WTC11 (cell line): ENCODE data around the gene SPART. TPM values are rescaled to one million over a fixed set of nuclear protein-coding genes. Genes with fewer than 3 reads are reported as not detected.
A peak's percentile ranks its signal among the peaks of the same experiment; 100 is the strongest.

Source experiments
- ATAC-seq: fragments of 200-7000 bp; cut with Tn5 transposase; 2 replicates; pipeline ENCODE4 v1.10.0; 2021; ENCODE audit warnings: mild to moderate bottlenecking, moderate library complexity
- CTCF ChIA-PET: fragments of 300-600 bp; sonication (Branson Sonifier 250); formaldehyde crosslinking; loops from one replicate; lab custom pipeline; 2021; ENCODE audit warnings: antibody characterized with exemption; lab: Charles Lee
- POLR2A ChIA-PET: fragments of 350-600 bp; sonication (Branson Sonifier 250); formaldehyde crosslinking; loops from one replicate; lab custom pipeline; 2021; ENCODE audit warnings: antibody characterized with exemption; lab: Charles Lee
- DNase-seq: peaks from one replicate; pipeline ENCODE4 v3.0.0; 2021; ENCODE audit warnings: low spot score
- H3K27ac Mint-ChIP-seq: 2 replicates; pipeline ENCODE4 v1.8.0; 2021; ENCODE audit warnings: mixed read lengths
- H3K27me3 Mint-ChIP-seq: 2 replicates; pipeline ENCODE4 v1.8.0; 2021; ENCODE audit warnings: low read depth, mild to moderate bottlenecking, moderate library complexity, mixed read lengths
- H3K36me3 Mint-ChIP-seq: 2 replicates; pipeline ENCODE4 v1.8.0; 2021; ENCODE audit warnings: mixed read lengths
- H3K4me1 Mint-ChIP-seq: 2 replicates; pipeline ENCODE4 v1.8.0; 2022; ENCODE audit warnings: mixed read lengths
- H3K4me3 Mint-ChIP-seq: 2 replicates; pipeline ENCODE4 v1.8.0; 2021; ENCODE audit warnings: mild to moderate bottlenecking, moderate library complexity, mixed read lengths
- H3K9me3 Mint-ChIP-seq: 2 replicates; pipeline ENCODE4 v1.8.0; 2021; ENCODE audit warnings: mixed read lengths
- ATF1 ChIP-seq: sonication (generic); formaldehyde crosslinking; IDR thresholded peaks from 2 replicates; pipeline ENCODE4 v1.8.1; 2023; ENCODE audit warnings: mild to moderate bottlenecking, moderate library complexity, missing genetic modification reagents
- CBFB ChIP-seq: sonication (generic); formaldehyde crosslinking; IDR thresholded peaks from 2 replicates; pipeline ENCODE4 v1.8.1; 2022; ENCODE audit warnings: mild to moderate bottlenecking, low read depth, missing genetic modification reagents
- EMX1 ChIP-seq: fragments of 250-450 bp; sonication (Bioruptor Pico); IDR thresholded peaks from 2 replicates; pipeline ENCODE4 v1.8.0; 2021; ENCODE audit warnings: mild to moderate bottlenecking
- GABPB1 ChIP-seq: sonication (generic); formaldehyde crosslinking; IDR thresholded peaks from 2 replicates; pipeline ENCODE4 v1.8.1; 2023; ENCODE audit warnings: mild to moderate bottlenecking, missing genetic modification reagents
- KAT7 ChIP-seq: sonication (generic); formaldehyde crosslinking; IDR thresholded peaks from 2 replicates; pipeline ENCODE4 v1.8.1; 2023; ENCODE audit warnings: missing genetic modification reagents, mild to moderate bottlenecking, borderline replicate concordance
- NFYB ChIP-seq: sonication (generic); formaldehyde crosslinking; conservative IDR thresholded peaks from 2 replicates; pipeline ENCODE4 v1.8.0; 2022; ENCODE audit warnings: low read depth, missing genetic modification reagents
- NR2C2 ChIP-seq: sonication (generic); formaldehyde crosslinking; IDR thresholded peaks from 2 replicates; pipeline ENCODE4 v1.8.0; 2022; ENCODE audit warnings: mild to moderate bottlenecking, missing genetic modification reagents
- OVOL2 ChIP-seq: fragments of 250-450 bp; sonication (Bioruptor Pico); IDR thresholded peaks from 2 replicates; pipeline ENCODE4 v1.9.0; 2021; ENCODE audit warnings: mild to moderate bottlenecking, borderline replicate concordance
- PRRX2 ChIP-seq: fragments of 250-450 bp; sonication (Bioruptor Pico); IDR thresholded peaks from 2 replicates; pipeline ENCODE4 v1.8.0; 2021; ENCODE audit warnings: mild to moderate bottlenecking
- RORB ChIP-seq: fragments of 250-450 bp; sonication (Bioruptor Pico); IDR thresholded peaks from 2 replicates; pipeline ENCODE4 v1.9.0; 2021; ENCODE audit warnings: mild to moderate bottlenecking
- SMAD3 ChIP-seq: sonication (generic); formaldehyde crosslinking; IDR thresholded peaks from 2 replicates; pipeline ENCODE4 v1.8.0; 2022; ENCODE audit warnings: missing genetic modification reagents, mild to moderate bottlenecking, borderline replicate concordance
- SP1 ChIP-seq: sonication (generic); formaldehyde crosslinking; conservative IDR thresholded peaks from 2 replicates; pipeline ENCODE4 v1.8.1; 2022; ENCODE audit warnings: missing genetic modification reagents
- TCF7 ChIP-seq: sonication (generic); formaldehyde crosslinking; IDR thresholded peaks from 2 replicates; pipeline ENCODE4 v1.8.0; 2022; ENCODE audit warnings: mild to moderate bottlenecking, low read depth, missing genetic modification reagents, moderate library complexity
- TEAD4 ChIP-seq: sonication (generic); formaldehyde crosslinking; IDR thresholded peaks from 2 replicates; pipeline ENCODE4 v1.8.0; 2022; ENCODE audit warnings: mild to moderate bottlenecking, missing genetic modification reagents
- TP53 ChIP-seq: sonication (generic); formaldehyde crosslinking; IDR thresholded peaks from 2 replicates; pipeline ENCODE4 v1.8.1; 2023; ENCODE audit warnings: mild to moderate bottlenecking, missing genetic modification reagents
- ZNF219 ChIP-seq: sonication (generic); formaldehyde crosslinking; IDR thresholded peaks from 2 replicates; pipeline ENCODE4 v1.8.0; 2023; ENCODE audit warnings: missing genetic modification reagents, mild to moderate bottlenecking, borderline replicate concordance
- ZNF232 ChIP-seq: sonication (generic); formaldehyde crosslinking; IDR thresholded peaks from 2 replicates; pipeline ENCODE4 v1.8.0; 2022; ENCODE audit warnings: mild to moderate bottlenecking, missing genetic modification reagents
- ZNF423 ChIP-seq: fragments of 250-450 bp; sonication (Bioruptor Pico); IDR thresholded peaks from 2 replicates; pipeline ENCODE4 v2.1.2; 2022; ENCODE audit warnings: mild to moderate bottlenecking, moderate library complexity
- total RNA-seq: library from RNA; stranded (reverse); gene quantifications from 3 replicates; pipeline ENCODE4 v1.2.3, GENCODE V29; 2021
- TF ChIP-seq, protein P1 (sequence below): sonication (generic); formaldehyde crosslinking; conservative IDR thresholded peaks from 2 replicates; pipeline ENCODE4 v1.8.1; 2022; ENCODE audit warnings: mild to moderate bottlenecking, missing genetic modification reagents
- TF ChIP-seq, protein P2 (sequence below): sonication (generic); formaldehyde crosslinking; IDR thresholded peaks from 2 replicates; pipeline ENCODE4 v1.8.1; 2023; ENCODE audit warnings: mild to moderate bottlenecking, missing genetic modification reagents, borderline replicate concordance
- TF ChIP-seq, protein P3 (sequence below): sonication (generic); formaldehyde crosslinking; IDR thresholded peaks from 2 replicates; pipeline ENCODE4 v1.8.1; 2022; ENCODE audit warnings: mild to moderate bottlenecking, moderate library complexity, missing genetic modification reagents
- TF ChIP-seq, protein P4 (sequence below): fragments of 250-450 bp; sonication (Bioruptor Pico); IDR thresholded peaks from 2 replicates; pipeline ENCODE4 v2.1.2; 2022; ENCODE audit warnings: mild to moderate bottlenecking, moderate library complexity
- TF ChIP-seq, protein P5 (sequence below): sonication (generic); formaldehyde crosslinking; IDR thresholded peaks from 2 replicates; pipeline ENCODE4 v1.8.0; 2023; ENCODE audit warnings: missing genetic modification reagents, mild to moderate bottlenecking, borderline replicate concordance
- TF ChIP-seq, protein P6 (sequence below): sonication (generic); formaldehyde crosslinking; IDR thresholded peaks from 2 replicates; pipeline ENCODE4 v1.8.0; 2022; ENCODE audit warnings: missing genetic modification reagents

SPART gene
- total RNA-seq, 1 experiment from 2014 or later: 95.7 TPM

DNA sequence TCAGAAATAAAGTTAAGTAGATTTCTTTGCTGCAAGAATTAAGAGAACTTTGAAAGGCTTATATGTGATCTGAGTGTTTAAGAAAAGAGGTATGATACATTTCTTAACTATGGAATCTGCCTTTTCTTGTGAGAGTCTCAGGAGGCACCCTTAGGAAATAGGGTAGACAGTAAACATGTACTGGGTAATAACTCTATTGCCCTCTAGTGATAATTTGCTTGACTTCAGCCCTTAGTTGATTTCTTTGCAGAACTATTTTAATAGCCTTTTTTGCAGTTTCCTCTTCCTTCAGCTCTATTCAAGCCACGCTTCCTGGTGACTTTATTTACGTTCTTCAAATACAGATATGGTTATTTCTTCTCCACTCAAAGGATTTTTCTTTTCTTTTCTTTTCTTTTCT lies 49.1 kb upstream of the SPART start:
- Mint-ChIP-seq H3K4me3 (no peak overlapping the region), H3K27me3 (no peaks in the 10 kb centered on the region), H3K9me3 (peaks cover 16% of the 10 kb centered on the region), H3K36me3 (no peaks in the 10 kb centered on the region), H3K4me1 (no peaks in the 10 kb centered on the region), H3K27ac (no peak overlapping the region)
- POLR2A ChIA-PET: interaction anchor here (0.6 to 0.7 kb wide), 2 partner anchors 50 to 318 kb away, joined by 3 to 5 read pairs; no protein-coding TSS in a partner anchor
- no peak for DNase-seq
- peak; percentile 69 for ATAC-seq
- CTCF ChIA-PET: interaction anchor here (0.7 to 3.0 kb wide), 3 partner anchors 49 to 112 kb away, joined by 3 to 24 read pairs (median 15); partner anchors contain the start of gene SPART
- no peak for TF ChIP-seq SMAD3 (CRISPR knock-in tag)
- no peak for TF ChIP-seq ATF1 (CRISPR knock-in tag)
- TF ChIP-seq EMX1 (CRISPR knock-in tag): no peak
- no peak for TF ChIP-seq NFYB
- no peak for TF ChIP-seq KAT7
- TF ChIP-seq, protein P1, sequence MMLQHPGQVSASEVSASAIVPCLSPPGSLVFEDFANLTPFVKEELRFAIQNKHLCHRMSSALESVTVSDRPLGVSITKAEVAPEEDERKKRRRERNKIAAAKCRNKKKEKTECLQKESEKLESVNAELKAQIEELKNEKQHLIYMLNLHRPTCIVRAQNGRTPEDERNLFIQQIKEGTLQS (CRISPR knock-in tag): no peak
- TF ChIP-seq SP1 (CRISPR knock-in tag): no peak
- TF ChIP-seq NR2C2 (CRISPR knock-in tag): no peak
- no peak for TF ChIP-seq ZNF232 (CRISPR knock-in tag)
- TF ChIP-seq PRRX2 (CRISPR knock-in tag): no peak
- TF ChIP-seq TCF7 (CRISPR knock-in tag): no peak
- no peak for TF ChIP-seq RORB
- TF ChIP-seq, protein P2, sequence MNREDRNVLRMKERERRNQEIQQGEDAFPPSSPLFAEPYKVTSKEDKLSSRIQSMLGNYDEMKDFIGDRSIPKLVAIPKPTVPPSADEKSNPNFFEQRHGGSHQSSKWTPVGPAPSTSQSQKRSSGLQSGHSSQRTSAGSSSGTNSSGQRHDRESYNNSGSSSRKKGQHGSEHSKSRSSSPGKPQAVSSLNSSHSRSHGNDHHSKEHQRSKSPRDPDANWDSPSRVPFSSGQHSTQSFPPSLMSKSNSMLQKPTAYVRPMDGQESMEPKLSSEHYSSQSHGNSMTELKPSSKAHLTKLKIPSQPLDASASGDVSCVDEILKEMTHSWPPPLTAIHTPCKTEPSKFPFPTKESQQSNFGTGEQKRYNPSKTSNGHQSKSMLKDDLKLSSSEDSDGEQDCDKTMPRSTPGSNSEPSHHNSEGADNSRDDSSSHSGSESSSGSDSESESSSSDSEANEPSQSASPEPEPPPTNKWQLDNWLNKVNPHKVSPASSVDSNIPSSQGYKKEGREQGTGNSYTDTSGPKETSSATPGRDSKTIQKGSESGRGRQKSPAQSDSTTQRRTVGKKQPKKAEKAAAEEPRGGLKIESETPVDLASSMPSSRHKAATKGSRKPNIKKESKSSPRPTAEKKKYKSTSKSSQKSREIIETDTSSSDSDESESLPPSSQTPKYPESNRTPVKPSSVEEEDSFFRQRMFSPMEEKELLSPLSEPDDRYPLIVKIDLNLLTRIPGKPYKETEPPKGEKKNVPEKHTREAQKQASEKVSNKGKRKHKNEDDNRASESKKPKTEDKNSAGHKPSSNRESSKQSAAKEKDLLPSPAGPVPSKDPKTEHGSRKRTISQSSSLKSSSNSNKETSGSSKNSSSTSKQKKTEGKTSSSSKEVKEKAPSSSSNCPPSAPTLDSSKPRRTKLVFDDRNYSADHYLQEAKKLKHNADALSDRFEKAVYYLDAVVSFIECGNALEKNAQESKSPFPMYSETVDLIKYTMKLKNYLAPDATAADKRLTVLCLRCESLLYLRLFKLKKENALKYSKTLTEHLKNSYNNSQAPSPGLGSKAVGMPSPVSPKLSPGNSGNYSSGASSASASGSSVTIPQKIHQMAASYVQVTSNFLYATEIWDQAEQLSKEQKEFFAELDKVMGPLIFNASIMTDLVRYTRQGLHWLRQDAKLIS: no peak
- no peak for TF ChIP-seq TP53 (CRISPR knock-in tag)
- TF ChIP-seq, protein P3, sequence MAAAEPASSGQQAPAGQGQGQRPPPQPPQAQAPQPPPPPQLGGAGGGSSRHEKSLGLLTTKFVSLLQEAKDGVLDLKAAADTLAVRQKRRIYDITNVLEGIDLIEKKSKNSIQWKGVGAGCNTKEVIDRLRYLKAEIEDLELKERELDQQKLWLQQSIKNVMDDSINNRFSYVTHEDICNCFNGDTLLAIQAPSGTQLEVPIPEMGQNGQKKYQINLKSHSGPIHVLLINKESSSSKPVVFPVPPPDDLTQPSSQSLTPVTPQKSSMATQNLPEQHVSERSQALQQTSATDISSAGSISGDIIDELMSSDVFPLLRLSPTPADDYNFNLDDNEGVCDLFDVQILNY (CRISPR knock-in tag): no peak
- TF ChIP-seq CBFB (CRISPR knock-in tag): no peak
- no peak for TF ChIP-seq ZNF219 (CRISPR knock-in tag)
- TF ChIP-seq, protein P4, sequence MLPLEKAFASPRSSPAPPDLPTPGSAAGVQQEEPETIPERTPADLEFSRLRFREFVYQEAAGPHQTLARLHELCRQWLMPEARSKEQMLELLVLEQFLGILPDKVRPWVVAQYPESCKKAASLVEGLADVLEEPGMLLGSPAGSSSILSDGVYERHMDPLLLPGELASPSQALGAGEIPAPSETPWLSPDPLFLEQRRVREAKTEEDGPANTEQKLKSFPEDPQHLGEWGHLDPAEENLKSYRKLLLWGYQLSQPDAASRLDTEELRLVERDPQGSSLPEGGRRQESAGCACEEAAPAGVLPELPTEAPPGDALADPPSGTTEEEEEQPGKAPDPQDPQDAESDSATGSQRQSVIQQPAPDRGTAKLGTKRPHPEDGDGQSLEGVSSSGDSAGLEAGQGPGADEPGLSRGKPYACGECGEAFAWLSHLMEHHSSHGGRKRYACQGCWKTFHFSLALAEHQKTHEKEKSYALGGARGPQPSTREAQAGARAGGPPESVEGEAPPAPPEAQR (CRISPR knock-in tag): no peak

DNA sequence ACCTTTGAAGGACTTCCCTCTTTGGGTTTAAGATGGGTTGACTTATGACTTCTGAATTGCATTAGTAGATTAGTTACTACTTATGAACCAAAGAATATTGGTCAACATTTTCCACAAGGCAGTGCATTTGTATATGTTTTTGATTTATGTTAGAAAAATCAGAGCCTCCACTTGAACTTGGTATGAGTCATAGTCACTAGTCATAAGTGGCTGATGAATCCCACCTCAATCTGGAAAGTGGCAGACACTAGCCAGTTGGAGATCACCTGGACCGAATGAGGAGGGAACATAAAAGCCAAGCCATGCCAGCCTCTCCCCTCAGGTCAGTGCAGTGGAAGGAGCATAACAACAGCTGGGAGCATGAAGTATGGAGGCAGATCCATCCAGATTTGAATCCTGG lies 39.3 kb upstream of the SPART start:
- Mint-ChIP-seq H3K4me3 (no peak overlapping the region), H3K36me3 (peaks cover 8% of the 10 kb centered on the region), H3K4me1 (no peaks in the 10 kb centered on the region), H3K27me3 (no peaks in the 10 kb centered on the region), H3K9me3 (peaks cover 22% of the 10 kb centered on the region), H3K27ac (no peak overlapping the region)
- ChIA-PET CTCF (no interaction called here), POLR2A (no interaction called here)
- ATAC-seq: no peak
- no peak for DNase-seq
- TF ChIP-seq GABPB1 (CRISPR knock-in tag): no peak
- no peak for TF ChIP-seq SP1 (CRISPR knock-in tag)
- TF ChIP-seq, protein P5, sequence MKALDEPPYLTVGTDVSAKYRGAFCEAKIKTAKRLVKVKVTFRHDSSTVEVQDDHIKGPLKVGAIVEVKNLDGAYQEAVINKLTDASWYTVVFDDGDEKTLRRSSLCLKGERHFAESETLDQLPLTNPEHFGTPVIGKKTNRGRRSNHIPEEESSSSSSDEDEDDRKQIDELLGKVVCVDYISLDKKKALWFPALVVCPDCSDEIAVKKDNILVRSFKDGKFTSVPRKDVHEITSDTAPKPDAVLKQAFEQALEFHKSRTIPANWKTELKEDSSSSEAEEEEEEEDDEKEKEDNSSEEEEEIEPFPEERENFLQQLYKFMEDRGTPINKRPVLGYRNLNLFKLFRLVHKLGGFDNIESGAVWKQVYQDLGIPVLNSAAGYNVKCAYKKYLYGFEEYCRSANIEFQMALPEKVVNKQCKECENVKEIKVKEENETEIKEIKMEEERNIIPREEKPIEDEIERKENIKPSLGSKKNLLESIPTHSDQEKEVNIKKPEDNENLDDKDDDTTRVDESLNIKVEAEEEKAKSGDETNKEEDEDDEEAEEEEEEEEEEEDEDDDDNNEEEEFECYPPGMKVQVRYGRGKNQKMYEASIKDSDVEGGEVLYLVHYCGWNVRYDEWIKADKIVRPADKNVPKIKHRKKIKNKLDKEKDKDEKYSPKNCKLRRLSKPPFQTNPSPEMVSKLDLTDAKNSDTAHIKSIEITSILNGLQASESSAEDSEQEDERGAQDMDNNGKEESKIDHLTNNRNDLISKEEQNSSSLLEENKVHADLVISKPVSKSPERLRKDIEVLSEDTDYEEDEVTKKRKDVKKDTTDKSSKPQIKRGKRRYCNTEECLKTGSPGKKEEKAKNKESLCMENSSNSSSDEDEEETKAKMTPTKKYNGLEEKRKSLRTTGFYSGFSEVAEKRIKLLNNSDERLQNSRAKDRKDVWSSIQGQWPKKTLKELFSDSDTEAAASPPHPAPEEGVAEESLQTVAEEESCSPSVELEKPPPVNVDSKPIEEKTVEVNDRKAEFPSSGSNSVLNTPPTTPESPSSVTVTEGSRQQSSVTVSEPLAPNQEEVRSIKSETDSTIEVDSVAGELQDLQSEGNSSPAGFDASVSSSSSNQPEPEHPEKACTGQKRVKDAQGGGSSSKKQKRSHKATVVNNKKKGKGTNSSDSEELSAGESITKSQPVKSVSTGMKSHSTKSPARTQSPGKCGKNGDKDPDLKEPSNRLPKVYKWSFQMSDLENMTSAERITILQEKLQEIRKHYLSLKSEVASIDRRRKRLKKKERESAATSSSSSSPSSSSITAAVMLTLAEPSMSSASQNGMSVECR: no peak
- no peak for TF ChIP-seq TEAD4 (CRISPR knock-in tag)
- TF ChIP-seq ZNF423 (CRISPR knock-in tag): no peak
- TF ChIP-seq OVOL2 (CRISPR knock-in tag): no peak
- TF ChIP-seq, protein P6, sequence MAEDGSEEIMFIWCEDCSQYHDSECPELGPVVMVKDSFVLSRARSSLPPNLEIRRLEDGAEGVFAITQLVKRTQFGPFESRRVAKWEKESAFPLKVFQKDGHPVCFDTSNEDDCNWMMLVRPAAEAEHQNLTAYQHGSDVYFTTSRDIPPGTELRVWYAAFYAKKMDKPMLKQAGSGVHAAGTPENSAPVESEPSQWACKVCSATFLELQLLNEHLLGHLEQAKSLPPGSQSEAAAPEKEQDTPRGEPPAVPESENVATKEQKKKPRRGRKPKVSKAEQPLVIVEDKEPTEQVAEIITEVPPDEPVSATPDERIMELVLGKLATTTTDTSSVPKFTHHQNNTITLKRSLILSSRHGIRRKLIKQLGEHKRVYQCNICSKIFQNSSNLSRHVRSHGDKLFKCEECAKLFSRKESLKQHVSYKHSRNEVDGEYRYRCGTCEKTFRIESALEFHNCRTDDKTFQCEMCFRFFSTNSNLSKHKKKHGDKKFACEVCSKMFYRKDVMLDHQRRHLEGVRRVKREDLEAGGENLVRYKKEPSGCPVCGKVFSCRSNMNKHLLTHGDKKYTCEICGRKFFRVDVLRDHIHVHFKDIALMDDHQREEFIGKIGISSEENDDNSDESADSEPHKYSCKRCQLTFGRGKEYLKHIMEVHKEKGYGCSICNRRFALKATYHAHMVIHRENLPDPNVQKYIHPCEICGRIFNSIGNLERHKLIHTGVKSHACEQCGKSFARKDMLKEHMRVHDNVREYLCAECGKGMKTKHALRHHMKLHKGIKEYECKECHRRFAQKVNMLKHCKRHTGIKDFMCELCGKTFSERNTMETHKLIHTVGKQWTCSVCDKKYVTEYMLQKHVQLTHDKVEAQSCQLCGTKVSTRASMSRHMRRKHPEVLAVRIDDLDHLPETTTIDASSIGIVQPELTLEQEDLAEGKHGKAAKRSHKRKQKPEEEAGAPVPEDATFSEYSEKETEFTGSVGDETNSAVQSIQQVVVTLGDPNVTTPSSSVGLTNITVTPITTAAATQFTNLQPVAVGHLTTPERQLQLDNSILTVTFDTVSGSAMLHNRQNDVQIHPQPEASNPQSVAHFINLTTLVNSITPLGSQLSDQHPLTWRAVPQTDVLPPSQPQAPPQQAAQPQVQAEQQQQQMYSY: no peak
